ENCODE results near the gene ADGRV1. TPM values are rescaled to one million over a fixed set of nuclear protein-coding genes. Genes with fewer than 3 reads are reported as not detected.
A peak's percentile ranks its signal among the peaks of the same experiment; 100 is the strongest.

The ADGRV1 gene
- total RNA-seq, 2 donors from 2014 or later = 97.6 to 117 TPM

DNA sequence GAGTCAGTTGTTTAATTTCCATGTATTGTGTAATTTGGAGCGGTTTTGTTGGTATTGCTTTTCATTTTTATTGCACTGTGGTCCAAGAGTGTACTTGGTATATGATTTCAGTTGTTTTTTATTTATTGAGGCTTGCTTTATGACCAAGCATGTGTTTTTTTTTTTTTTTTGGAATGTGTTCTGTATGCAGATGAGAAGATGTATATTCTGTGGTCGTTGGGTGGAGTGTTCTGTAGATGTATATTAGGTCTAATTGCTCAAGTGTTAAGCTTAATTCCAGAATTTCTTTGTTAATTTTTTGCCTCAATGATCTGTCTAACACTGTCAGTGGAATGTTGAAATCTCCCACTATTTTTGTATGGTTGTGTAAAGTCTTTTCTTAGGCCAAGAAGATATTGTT is 23.4 kb downstream of the ADGRV1 start:
- Histone ChIP-seq H3K4me3 (ENCODE audit: low read length) (no peak overlapping the region), H3K27ac (ENCODE audit: low read depth, low read length) (no peak overlapping the region), H3K4me1 (ENCODE audit: control insufficient read depth, insufficient read depth, low read length) (no peaks in the 10 kb centered on the region), H3K27me3 (ENCODE audit: control insufficient read depth, insufficient read depth, low read length, poor library complexity, severe bottlenecking) (no peaks in the 10 kb centered on the region), H3K9ac (ENCODE audit: extremely low read depth, low read length, poor library complexity, severe bottlenecking) (no peak overlapping the region), H3K36me3 (ENCODE audit: control insufficient read depth, insufficient read depth, low read length) (no peaks in the 10 kb centered on the region), H3K9me3 (ENCODE audit: control insufficient read depth, low read length) (peaks cover 9% of the 10 kb centered on the region)
- Mint-ChIP-seq H3K4me3 (no peak overlapping the region), H3K27ac (no peak overlapping the region), H3K36me3 (ENCODE audit: low read depth) (no peaks in the 10 kb centered on the region), H3K4me1 (peaks cover 9% of the 10 kb centered on the region), H3K9me3 (peaks cover 32% of the 10 kb centered on the region), H3K27me3 (ENCODE audit: insufficient read depth) (no peaks in the 10 kb centered on the region)
- TF ChIP-seq, protein P1, sequence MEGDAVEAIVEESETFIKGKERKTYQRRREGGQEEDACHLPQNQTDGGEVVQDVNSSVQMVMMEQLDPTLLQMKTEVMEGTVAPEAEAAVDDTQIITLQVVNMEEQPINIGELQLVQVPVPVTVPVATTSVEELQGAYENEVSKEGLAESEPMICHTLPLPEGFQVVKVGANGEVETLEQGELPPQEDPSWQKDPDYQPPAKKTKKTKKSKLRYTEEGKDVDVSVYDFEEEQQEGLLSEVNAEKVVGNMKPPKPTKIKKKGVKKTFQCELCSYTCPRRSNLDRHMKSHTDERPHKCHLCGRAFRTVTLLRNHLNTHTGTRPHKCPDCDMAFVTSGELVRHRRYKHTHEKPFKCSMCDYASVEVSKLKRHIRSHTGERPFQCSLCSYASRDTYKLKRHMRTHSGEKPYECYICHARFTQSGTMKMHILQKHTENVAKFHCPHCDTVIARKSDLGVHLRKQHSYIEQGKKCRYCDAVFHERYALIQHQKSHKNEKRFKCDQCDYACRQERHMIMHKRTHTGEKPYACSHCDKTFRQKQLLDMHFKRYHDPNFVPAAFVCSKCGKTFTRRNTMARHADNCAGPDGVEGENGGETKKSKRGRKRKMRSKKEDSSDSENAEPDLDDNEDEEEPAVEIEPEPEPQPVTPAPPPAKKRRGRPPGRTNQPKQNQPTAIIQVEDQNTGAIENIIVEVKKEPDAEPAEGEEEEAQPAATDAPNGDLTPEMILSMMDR (conservative IDR thresholded peaks at IDR 0.05) = no peak
- DNase-seq = no peak
- WGBS, 2 experiments (ENCODE audit: insufficient coverage in 1 of 2, insufficient read length in 1 of 2) = 92% methylated on average over 2 of the region's 2 CpGs; no CpG with 5 or more reads in 1 of the 2 experiments

DNA sequence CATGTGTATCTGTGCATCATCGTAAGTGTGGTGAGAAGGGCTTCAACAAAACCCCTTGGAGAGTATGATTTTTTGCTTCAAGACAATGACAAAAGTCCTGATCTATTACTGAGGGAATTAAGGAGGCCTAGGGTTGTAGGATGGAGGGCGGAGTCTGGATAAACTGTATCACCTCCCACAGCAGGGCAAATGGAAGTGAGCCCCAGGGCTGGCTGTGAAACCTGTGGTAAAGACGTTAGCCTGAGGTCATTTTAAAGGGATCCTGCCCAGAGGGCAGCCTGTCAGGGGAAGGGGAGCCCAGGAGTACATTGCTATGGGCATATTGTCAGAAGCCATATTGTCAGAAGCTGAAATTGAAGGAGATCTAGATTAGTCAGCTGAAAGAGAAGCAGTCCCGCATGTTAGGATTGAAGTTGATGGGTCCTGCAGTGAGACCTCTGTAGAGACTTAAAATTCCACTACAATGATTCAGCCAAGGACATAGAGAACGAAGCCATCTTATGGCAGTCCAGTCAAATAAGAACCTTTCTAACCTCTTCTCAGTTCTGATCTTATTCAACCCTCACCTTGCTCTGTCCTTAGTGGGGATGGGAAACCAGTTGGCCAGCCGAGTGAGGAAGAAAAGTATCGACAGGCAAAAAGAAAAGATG is 26.9 kb downstream of the ADGRV1 start:
- no peaks in the 10 kb centered on the region for H3K27me3 Mint-ChIP-seq (ENCODE audit: insufficient read depth)
- WGBS, 2 experiments (ENCODE audit: insufficient coverage in 1 of 2, insufficient read length in 1 of 2) = 85 to 88% methylated on average over 5 to 7 of the region's 7 CpGs
- Histone ChIP-seq H3K27ac (ENCODE audit: low read depth, low read length) (no peak overlapping the region), H3K27me3 (ENCODE audit: control insufficient read depth, insufficient read depth, low read length, poor library complexity, severe bottlenecking) (no peaks in the 10 kb centered on the region), H3K4me1 (ENCODE audit: control insufficient read depth, insufficient read depth, low read length) (no peaks in the 10 kb centered on the region), H3K36me3 (ENCODE audit: control insufficient read depth, insufficient read depth, low read length) (no peaks in the 10 kb centered on the region), H3K4me3 (ENCODE audit: low read length) (no peak overlapping the region), H3K9me3 (ENCODE audit: control insufficient read depth, low read length) (no peaks in the 10 kb centered on the region), H3K9ac (ENCODE audit: extremely low read depth, low read length, poor library complexity, severe bottlenecking) (no peak overlapping the region)
- TF ChIP-seq, protein P1 (conservative IDR thresholded peaks at IDR 0.05) = no peak
- no peak for DNase-seq
- H3K4me1 Mint-ChIP-seq = peaks cover 12% of the 10 kb centered on the region
- peak overlapping the region; percentile 15 for H3K27ac Mint-ChIP-seq
- H3K9me3 Mint-ChIP-seq = peaks cover 5% of the 10 kb centered on the region
- peaks cover 7% of the 10 kb centered on the region for H3K36me3 Mint-ChIP-seq (ENCODE audit: low read depth)
- no peak overlapping the region for H3K4me3 Mint-ChIP-seq

DNA sequence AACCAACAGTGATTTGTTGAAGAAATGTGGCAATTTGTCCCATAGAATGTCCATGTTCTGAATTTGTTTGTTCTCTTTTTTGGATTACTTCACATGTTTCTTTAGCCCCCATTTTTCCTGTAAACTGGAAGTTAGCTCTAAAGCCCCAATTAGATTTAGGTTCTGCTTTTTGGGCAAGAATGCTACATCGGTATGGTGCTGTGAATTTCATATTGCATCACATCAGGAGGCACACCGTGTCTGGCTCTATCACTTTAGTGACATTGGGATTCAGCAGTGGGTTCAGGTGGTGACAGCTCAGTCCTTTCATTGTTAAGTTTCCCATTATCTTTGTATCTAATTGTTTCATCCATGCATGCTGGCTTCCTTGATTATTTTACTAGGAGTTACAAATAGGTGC is 27.9 kb downstream of the ADGRV1 start:
- no peak overlapping the region for H3K4me3 Mint-ChIP-seq
- TF ChIP-seq, protein P1 (conservative IDR thresholded peaks at IDR 0.05) = no peak
- Histone ChIP-seq H3K4me1 (ENCODE audit: control insufficient read depth, insufficient read depth, low read length) (no peaks in the 10 kb centered on the region), H3K27ac (ENCODE audit: low read depth, low read length) (no peak overlapping the region), H3K27me3 (ENCODE audit: control insufficient read depth, insufficient read depth, low read length, poor library complexity, severe bottlenecking) (no peaks in the 10 kb centered on the region), H3K9ac (ENCODE audit: extremely low read depth, low read length, poor library complexity, severe bottlenecking) (no peak overlapping the region), H3K36me3 (ENCODE audit: control insufficient read depth, insufficient read depth, low read length) (no peaks in the 10 kb centered on the region), H3K9me3 (ENCODE audit: control insufficient read depth, low read length) (no peaks in the 10 kb centered on the region), H3K4me3 (ENCODE audit: low read length) (no peak overlapping the region)
- peaks cover 8% of the 10 kb centered on the region for H3K36me3 Mint-ChIP-seq (ENCODE audit: low read depth)
- H3K27me3 Mint-ChIP-seq (ENCODE audit: insufficient read depth) = no peaks in the 10 kb centered on the region
- no peak overlapping the region for H3K27ac Mint-ChIP-seq
- WGBS, 2 experiments (ENCODE audit: insufficient coverage in 1 of 2, insufficient read length in 1 of 2) = 94 to 96% methylated on average over 2 of the region's 2 CpGs
- no peak for DNase-seq
- H3K4me1 Mint-ChIP-seq = peaks cover 12% of the 10 kb centered on the region
- H3K9me3 Mint-ChIP-seq = no peaks in the 10 kb centered on the region

Data from endodermal cell (in vitro differentiated cells).